NB4 (cell line): ENCODE measurements around the gene SIAH2.

ENCODE experiments used
- DNase-seq: peaks from one replicate; pipeline ENCODE4 v3.0.0; 2010; ENCODE audit warnings: low read depth
- H3K4me3 ChIP-seq: one replicate; pipeline ENCODE4 v1.5.1; 2011; ENCODE audit warnings: mild to moderate bottlenecking, low read depth, low read length, moderate library complexity
- CTCF ChIP-seq: IDR thresholded peaks from one replicate; pipeline ENCODE4 v1.5.1; 2012; ENCODE audit warnings: low read depth, low read length
- MAX ChIP-seq: IDR thresholded peaks from 2 replicates; pipeline ENCODE4 v1.6.1; 2011; ENCODE audit warnings: low read depth, low read length
- MYC ChIP-seq: IDR thresholded peaks from 2 replicates; pipeline ENCODE4 v1.6.1; 2011; ENCODE audit warnings: low read depth, low read length
- POLR2A ChIP-seq: IDR thresholded peaks from 2 replicates; pipeline ENCODE4 v1.6.1; 2011; ENCODE audit warnings: mild to moderate bottlenecking; ENCODE audit not compliant: insufficient read length; ENCODE audit errors: extremely low read depth

Gene SIAH2

GRCh38 chr3:150763122-150763840 is at the start of gene SIAH2:
SIAH2 (minus strand) TSS chr3:150763169; CDS start chr3:150762849, 320 bp downstream.
- peak; percentile 95 for DNase-seq
- peak; percentile 86 for TF ChIP-seq MAX
- TF ChIP-seq MYC = peak; percentile 81; the same call in 1 of the 2 replicates
- TF ChIP-seq POLR2A = peak; percentile 73
- no peak for TF ChIP-seq CTCF
- peak within 1 kb of the TSS; percentile 75 for H3K4me3 ChIP-seq

- no peak overlapping the region for H3K4me3 ChIP-seq
- TF ChIP-seq MAX (no peak), MYC (no peak), CTCF (no peak)
- DNase-seq = no peak
These were observed 49.0 kb upstream of the SIAH2 start for GRCh38 chr3:150811984-150812383.

- DNase-seq = no peak
- no peak overlapping the region for H3K4me3 ChIP-seq
- TF ChIP-seq POLR2A = no peak
- TF ChIP-seq CTCF = no peak
- TF ChIP-seq MAX = no peak
- TF ChIP-seq MYC = no peak
These were observed 47.7 kb upstream of the SIAH2 start for GRCh38 chr3:150810641-150811040.

- TF ChIP-seq MAX (no peak), MYC (no peak), POLR2A (no peak), CTCF (no peak)
- DNase-seq = no peak
- H3K4me3 ChIP-seq = no peak overlapping the region
These were observed 43.3 kb upstream of the SIAH2 start for GRCh38 chr3:150806185-150806835.

GRCh38 chr3:150805354-150805753 is 42.4 kb upstream of the SIAH2 start:
- no peak overlapping the region for H3K4me3 ChIP-seq
- TF ChIP-seq CTCF (no peak), POLR2A (no peak), MYC (no peak), MAX (no peak)
- no peak for DNase-seq
